ENCODE results near the gene GEN1. TPM values are rescaled to one million over a fixed set of nuclear protein-coding genes. Genes with fewer than 3 reads are reported as not detected.

GEN1 gene
- total RNA-seq, 6 experiments from 2014 or later, result 9.8 to 16.5 (median 13.1) TPM

GRCh38 chr2:17795309-17795708 lies 41.4 kb downstream of the GEN1 start:
- H3K9me3 Mint-ChIP-seq, result no peaks in the 10 kb centered on the region
- peaks cover 10% of the 10 kb centered on the region for H3K27me3 Mint-ChIP-seq (ENCODE audit: insufficient read depth)
- peaks cover 26% of the 10 kb centered on the region for H3K4me1 Mint-ChIP-seq (ENCODE audit: low read depth)
- DNase-seq, result no peak
- no peak for TF ChIP-seq CTCF (IDR thresholded peaks at IDR 0.05)
- H3K36me3 Mint-ChIP-seq (ENCODE audit: low read depth), result no peaks in the 10 kb centered on the region
- H3K27ac Mint-ChIP-seq, result no peak overlapping the region
- H3K4me3 Mint-ChIP-seq, result no peak overlapping the region

- Mint-ChIP-seq H3K36me3 (ENCODE audit: low read depth) (no peaks in the 10 kb centered on the region), H3K27ac (no peak overlapping the region), H3K4me3 (no peak overlapping the region), H3K9me3 (no peaks in the 10 kb centered on the region), H3K4me1 (ENCODE audit: low read depth) (peaks cover 7% of the 10 kb centered on the region), H3K27me3 (ENCODE audit: insufficient read depth) (peaks cover 10% of the 10 kb centered on the region)
- TF ChIP-seq CTCF (IDR thresholded peaks at IDR 0.05), result no peak
- DNase-seq, result no peak
These were observed 44.4 kb downstream of the GEN1 start for GRCh38 chr2:17798338-17798737.

DNA sequence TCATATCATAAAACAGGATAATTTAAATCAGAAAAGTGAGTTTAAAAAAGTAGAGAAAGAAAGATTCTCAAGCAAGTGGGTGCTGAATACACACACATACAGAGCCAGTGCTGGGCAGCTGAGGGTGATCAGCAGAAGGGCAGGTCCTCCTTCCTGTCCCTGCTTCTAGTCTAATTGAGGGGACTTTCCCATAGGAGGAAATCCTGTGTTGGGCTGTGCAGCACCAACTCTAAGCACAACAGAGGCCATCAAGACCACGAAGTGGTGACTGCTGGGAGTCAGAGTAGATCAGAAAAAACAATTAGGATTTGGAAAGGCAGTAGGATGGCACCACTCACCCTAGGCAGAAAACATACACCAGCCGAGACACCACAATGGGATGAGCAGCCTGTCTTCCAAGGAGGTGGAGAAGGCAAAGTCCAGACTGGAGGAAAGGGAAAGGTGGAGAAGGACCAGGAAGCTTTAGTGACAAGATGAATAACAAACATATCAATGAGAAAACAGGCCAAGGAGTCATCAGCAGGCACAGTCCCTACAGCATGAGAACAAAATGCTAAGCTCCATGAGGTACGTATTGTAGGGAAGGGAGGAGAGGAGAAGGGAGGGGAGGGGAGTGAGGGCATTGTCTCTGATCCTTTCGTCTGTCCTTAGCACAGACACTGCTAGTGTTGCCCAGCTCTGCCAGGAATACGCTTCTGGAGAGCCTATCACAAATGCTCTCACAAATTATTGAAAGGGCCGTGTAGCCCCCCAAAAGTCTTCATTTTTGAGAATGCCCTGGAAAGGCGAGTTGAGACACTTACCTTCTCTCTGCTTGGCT lies 45.6 kb downstream of the GEN1 start:
- H3K9me3 Mint-ChIP-seq, result no peaks in the 10 kb centered on the region
- H3K36me3 Mint-ChIP-seq (ENCODE audit: low read depth), result no peaks in the 10 kb centered on the region
- H3K4me3 Mint-ChIP-seq, result no peak overlapping the region
- peaks cover 13% of the 10 kb centered on the region for H3K27me3 Mint-ChIP-seq (ENCODE audit: insufficient read depth)
- H3K27ac Mint-ChIP-seq, result no peak overlapping the region
- no peak for DNase-seq
- TF ChIP-seq CTCF (IDR thresholded peaks at IDR 0.05), result no peak
- no peaks in the 10 kb centered on the region for H3K4me1 Mint-ChIP-seq (ENCODE audit: low read depth)

GRCh38 chr2:17800219-17800618 lies 46.3 kb downstream of the GEN1 start:
- Mint-ChIP-seq H3K4me3 (no peak overlapping the region), H3K27me3 (ENCODE audit: insufficient read depth) (peaks cover 15% of the 10 kb centered on the region), H3K4me1 (ENCODE audit: low read depth) (no peaks in the 10 kb centered on the region), H3K36me3 (ENCODE audit: low read depth) (no peaks in the 10 kb centered on the region), H3K27ac (no peak overlapping the region), H3K9me3 (no peaks in the 10 kb centered on the region)
- TF ChIP-seq CTCF (IDR thresholded peaks at IDR 0.05), result no peak
- peak; percentile 12 for DNase-seq

DNA sequence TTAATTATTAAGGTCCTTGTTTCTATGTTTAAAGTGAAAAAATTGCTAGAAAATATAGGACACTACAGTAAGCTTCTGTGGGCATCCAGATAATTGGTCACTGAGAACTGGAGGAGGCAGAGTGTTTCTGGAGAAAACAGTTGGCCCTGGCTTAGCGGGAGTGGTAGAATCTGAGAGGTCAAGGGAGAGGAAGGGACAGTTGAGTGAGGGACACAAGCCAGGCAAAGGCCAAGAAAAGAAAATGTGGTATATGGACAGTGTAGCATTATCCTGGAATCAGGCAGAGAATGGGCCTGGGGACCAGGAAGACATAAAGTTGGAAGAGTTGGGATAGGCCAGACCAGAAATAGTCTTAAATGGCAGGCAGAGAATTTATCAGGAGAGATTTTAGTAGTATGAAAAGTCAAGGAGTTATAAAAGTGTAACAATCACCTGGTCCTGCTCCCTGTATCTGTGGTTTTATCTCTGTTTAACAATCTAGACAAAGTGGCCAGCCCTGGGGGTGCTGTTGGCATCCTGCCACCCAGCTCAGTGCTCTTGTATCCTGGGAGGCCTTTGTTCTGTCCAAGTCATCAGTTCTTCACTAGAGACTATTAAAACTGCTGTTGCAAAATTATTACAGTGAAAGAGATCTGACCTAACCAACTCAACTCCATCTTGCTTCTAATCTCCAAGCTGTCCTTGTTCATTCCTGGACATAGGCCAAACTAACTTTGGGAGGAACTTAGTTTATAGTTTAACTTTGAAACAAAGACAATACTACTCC lies 46.9 kb downstream of the GEN1 start:
- no peak for DNase-seq
- Mint-ChIP-seq H3K4me3 (no peak overlapping the region), H3K36me3 (ENCODE audit: low read depth) (no peaks in the 10 kb centered on the region), H3K4me1 (ENCODE audit: low read depth) (no peaks in the 10 kb centered on the region), H3K27me3 (ENCODE audit: insufficient read depth) (peaks cover 13% of the 10 kb centered on the region), H3K9me3 (no peaks in the 10 kb centered on the region), H3K27ac (no peak overlapping the region)
- no peak for TF ChIP-seq CTCF (IDR thresholded peaks at IDR 0.05)

Measured in HFFc6 (cell line).